NCI-H82 (cell line): ENCODE data around the gene BSN.
"Not testable (repeated sequence)": the region's sequence is repeated elsewhere in the genome, so short reads cannot be mapped to it uniquely, and the experiment has no call there.

ENCODE experiments used
- DNase-seq: peaks from one replicate; lab custom pipeline; 2025; lab: John Stamatoyannopoulos, UW

Gene BSN

DNA sequence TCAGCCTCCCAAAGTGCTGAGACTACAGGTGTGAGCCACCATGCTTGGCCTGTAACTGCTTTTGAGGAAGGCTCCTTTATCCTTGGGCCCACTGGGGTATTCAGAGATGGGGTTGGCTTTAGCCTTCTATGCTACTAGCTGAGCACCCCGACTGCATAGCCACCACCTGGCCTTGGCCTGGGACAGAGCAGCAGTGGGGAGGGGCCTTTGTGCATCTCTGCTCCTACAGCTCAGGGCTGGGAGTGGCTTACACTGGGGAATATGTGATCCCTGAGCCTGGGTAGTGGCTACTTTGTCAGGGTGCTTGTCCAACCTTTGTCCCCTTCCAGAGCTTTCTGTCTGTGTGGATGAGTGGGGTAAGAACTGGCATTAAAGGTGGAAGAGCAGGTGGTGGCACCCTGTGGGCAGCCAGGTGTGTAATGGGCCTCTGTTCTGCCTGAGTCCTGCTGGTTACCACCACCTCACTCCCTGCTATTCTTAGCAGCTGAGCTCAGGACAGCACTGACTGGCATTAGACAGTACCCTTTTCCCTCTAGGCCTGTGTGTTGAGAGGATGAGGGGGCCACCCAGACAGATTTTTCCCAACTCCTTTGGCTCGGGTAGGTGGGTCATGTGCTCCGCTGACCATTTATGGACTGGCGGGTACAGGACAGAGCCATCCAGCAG is 141.2 kb downstream of the BSN start:
- DNase-seq, result not testable (repeated sequence)

DNA sequence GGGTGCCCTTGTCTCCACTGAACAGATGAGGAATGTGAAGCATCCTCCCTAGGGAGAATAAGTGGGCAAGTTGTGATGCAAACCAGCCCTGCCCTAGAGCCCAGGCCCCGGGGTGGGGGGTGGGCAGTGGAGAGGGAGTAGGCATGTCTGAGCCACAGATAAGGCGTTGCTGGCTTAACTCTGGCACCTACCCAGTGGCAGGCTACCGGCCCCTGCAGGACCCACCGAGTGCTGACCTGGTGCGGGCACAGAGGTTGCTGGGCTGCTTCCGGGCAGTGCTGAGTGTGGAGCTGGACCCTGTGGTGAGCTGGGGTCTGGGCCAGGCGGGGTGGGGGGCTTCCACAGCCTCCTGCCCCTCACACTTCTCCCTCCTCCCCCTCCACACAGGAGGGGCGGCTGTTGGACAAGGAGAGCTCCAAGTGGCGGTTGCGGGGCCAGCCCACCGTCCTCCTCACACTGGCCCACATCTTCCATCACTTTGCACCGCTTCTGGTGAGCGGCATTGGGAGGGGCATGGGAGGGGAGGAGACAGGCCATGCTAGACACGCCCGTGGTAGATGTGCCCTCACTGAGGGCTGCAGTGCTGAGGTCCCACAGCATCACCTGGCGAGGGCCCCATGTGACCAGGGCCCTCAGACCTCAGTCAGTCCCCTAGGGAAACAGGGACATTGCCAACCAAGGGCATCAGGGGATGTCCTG is 145.2 kb downstream of the BSN start:
- no peak for DNase-seq

DNA sequence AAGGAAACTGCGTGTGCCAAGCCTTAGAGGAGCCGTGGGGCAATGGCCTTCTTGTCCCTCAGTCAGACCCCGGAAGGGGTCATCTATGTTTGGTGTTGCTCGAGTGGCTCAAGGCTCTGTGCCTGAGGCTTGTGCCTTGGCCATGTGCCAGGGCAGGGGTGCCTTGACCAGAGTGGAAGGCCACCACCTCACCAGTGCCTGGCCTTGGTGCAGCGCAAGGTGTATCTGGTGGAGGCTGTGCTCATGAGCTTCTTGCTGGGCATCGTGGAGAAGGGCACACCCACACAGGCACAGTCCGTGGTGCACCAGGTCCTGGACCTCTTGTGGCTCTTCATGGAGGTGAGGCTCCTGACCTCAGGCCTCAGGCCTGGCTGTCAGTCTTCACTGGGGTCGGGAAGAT is 145.7 kb downstream of the BSN start:
- no peak for DNase-seq

DNA sequence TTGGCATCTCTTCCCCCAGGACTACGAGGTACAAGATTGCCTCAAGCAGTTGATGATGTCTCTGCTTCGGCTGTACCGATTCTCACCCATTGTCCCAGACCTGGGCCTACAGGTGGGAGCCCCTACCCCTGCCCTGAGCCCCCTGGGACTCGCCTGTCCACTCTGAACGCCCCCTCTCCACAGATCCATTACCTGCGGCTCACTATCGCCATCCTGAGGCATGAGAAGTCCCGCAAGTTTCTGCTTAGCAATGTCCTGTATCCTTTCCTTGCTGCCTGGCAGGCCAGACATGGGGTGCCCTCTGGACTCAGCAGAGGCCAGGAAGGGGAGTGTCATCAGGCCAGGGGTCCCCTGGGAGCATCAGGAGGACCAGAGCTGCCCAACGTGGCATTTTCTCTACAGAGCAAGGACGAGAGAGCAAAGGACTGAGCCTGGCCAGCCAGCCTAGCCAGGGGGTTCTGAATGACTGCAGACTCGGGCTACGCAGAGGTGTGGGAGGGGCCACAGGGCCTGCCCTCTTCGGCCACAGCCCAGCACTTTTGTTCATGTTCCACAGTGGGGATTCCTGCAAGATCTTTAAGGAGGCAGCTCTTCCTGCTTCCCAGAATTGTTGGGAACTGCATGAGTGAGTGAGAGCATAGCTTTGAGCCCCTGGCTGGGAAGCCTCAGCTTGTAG is 146.3 kb downstream of the BSN start:
- no peak for DNase-seq

DNA sequence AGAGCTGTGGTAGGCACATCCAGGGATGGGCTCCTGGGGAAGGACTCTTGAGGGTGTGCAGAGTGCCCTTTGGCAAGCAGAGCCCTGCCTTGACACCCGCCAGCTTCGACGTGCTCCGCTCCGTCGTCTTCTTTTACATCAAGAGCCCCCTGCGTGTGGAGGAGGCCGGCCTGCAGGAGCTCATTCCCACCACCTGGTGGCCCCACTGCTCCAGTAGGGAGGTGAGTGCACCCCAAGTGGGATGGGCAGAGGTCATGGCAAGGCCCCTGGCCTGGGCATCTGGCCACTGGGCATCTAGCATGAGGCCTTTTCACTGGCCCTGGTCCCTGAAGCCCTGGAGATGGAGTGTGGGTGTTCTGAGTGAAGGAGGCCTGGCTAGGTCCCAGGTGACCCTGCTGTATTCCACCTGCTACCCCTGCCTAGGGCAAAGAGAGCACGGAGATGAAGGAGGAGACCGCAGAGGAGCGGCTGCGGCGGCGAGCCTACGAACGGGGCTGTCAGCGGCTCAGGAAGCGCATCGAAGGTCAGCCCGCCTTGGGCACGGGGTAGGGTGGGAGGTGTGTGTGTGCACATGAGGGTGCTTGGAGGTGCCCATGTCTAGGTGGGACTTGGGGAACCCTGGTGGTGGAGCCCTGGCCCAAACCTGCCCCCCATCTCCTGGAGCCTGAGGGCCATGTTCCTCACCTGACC is 147.3 kb downstream of the BSN start:
- DNase-seq, result peak; percentile 7

DNA sequence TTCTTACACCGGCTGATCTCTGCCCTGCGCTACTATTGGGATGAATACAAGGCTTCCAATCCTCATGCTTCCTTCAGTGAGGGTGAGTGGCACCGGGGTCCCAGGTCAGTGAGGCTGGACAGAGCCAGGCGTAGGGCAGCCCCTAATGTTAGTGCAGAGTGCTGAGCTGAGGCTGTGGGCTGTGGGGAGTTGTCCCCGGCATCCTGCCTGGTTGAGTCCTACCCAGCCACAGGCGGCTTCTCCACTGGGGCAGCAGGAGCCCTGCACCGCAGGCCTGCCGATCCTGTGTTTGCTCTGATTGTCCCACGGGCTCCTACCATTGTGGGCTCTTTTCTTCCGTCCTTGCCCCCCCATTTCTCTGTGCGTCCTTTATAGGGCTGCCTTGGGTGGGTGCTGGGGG is 148.4 kb downstream of the BSN start:
- no peak for DNase-seq

DNA sequence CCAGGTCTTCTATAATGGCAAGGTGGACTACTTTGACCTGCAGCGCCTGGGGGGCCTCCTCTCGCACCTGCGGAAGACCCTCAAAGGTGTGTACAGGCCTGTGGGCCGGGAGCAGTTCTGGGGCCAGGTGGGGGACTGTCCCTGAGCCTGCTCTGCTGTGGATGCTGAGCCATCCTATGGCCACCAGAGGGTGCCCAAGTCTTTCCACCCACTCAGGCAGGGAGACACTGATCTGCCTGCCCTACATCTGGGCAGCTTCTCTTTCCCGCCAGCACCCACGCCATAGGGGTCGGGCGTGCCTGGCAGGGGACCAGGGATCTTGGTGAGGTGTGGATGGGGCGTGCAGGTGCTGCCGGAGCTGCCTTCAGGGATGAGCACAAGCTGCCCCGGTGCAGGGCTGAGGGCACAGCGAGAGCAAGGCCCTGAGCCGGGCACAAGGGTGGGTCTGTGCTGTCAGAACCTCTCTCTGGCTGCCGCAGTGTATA is 149.2 kb downstream of the BSN start:
- peak; percentile 77 for DNase-seq

DNA sequence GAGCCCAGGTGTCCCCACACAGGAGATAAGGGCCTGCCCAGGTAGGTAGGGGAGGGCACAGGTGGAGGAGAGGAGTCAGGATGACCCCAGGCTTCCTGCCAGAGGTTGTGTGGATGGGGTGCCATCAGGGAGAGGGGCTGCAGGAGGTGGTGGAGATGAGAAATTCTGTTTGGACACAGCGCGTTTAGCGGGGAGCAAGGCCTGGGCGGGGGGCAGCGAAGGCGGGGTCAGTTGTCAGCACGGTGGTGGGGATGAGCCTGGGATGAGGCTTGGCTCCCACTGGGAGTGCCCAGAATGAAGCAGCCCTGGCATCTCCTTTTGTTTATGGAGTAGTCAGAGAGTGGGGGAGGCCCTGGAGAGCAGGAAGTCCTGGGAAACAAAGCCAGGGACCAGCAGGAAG is 149.7 kb downstream of the BSN start:
- DNase-seq, result no peak

DNA sequence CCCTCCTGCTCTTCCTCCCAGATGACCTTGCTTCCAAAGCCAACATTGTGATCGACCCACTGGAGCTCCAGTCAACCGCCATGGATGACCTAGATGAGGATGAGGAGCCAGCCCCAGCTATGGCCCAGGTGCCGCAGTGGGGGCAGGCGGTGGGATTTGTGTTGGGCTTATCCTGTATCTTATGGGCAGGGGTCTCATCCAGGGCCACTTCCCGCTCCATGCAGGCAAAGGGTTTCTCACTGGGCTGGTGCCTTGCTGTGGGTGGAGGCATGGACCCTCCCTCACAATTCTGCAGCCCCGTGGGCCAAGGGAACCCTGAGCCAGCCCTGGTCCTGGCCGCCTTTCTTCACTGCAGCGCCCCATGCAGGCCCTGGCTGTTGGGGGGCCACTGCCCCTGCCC is 150.4 kb downstream of the BSN start:
- DNase-seq, result no peak

DNA sequence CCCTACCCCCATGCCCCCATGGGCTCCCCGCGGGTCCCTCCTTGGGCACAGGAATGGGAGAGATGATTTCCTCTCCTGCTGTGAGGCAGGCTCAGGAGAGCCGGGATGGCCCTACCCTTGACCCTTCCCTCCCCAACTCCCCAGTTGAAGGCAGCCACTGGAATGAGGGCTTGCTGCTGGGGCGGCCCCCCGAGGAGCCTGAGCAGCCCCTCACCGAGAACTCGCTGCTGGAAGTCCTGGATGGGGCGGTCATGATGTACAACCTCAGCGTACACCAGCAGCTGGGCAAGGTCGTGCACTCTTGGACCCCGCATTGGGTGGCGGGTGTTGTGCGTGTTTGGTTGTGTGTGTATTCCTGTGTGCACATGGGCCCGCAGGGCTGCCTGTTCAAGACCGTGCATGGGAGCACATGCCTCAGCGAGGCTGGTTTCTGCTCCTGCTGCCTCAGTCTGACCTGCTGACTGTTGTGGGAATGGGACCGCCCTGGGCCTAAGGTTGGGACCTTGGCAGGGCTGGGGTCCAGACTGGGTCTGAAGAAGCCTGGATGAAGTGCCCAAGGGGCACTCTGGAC is 151.2 kb downstream of the BSN start:
- DNase-seq, result no peak

DNA sequence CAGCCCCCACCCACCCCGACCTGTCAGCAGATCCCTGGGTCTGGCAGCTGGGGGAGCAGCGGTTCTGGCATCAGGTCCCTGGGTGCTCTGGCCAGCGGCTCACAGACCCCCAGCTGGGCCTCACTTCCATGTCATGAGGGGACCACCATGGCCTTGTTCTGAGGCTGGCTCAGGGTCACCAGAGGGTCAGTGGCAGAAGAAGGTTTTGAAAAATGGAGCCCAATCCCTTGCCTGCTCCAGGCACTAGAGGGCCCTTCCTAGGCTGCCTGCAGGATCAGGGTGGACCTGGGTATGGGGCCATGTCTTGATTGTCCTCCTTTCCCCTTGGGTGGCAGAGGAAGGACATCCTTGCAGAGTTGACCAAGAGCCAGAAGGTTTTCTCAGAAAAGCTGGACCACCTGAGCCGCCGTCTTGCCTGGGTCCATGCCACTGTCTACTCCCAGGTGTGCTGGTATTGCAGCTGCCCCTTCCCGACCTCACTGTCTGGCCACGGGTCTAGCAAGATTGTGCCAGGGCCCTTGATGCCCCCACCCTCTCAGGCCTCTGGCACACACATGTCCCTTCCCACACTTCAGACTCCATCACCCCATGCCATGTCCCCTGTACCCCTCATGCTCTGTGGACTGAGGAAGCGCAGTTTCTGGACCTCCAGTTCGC is 152.3 kb downstream of the BSN start:
- DNase-seq, result no peak

DNA sequence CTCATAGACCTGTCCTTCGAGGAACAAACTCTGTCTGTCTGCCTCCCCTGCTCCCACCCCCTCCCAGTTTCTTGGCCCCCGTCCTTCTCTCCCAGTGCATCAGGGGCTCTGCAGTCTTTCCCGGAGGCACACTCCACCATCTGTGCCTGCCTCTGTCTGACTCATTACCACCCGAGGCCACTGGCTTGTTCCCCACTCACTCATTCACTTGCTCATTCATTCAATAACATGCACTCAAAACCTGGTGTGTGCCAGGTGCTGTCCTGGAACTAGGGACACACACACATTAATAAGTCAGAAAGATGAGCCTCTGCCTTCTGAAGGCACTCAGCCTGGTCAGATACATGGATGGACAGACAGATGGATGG is 152.8 kb downstream of the BSN start:
- no peak for DNase-seq

DNA sequence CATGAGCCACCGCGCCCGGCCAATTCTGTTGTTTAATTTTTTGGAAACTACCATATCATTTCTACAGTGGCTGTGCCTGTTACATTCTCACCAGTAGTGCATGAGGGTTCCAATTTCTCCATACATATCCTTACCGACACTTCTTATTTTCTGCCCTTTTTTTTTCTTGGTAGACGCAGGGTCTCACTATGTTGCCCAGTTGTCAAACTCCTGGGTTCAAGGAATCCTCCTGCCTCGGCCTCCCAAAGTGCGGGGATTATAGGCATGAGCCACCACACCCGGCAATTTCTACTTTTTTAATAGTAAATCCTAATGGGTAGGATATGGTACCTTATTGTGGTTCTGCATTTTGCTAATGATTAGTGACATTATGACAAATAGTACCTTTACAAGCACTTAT is 155.6 kb downstream of the BSN start:
- DNase-seq, result no peak

DNA sequence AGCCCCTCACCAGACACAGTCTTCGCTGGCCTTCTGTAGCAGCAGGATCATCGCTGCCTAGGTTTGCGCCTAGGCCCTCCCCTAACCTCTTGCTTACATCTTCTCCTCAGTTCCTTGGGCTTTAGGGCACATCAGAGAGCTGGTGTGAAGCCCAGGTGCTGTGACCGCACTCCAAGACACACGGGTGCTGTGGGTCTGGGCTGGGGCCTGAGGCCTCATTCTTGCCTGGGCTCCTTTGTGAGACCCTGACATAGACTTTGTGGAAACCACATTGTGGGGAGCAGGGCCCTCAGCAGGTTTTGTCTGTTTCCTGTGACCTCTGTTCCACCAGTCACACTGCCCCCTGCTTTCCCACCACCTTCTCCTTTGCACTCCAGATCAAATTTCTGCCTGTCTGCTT is 157.2 kb downstream of the BSN start:
- DNase-seq, result no peak

DNA sequence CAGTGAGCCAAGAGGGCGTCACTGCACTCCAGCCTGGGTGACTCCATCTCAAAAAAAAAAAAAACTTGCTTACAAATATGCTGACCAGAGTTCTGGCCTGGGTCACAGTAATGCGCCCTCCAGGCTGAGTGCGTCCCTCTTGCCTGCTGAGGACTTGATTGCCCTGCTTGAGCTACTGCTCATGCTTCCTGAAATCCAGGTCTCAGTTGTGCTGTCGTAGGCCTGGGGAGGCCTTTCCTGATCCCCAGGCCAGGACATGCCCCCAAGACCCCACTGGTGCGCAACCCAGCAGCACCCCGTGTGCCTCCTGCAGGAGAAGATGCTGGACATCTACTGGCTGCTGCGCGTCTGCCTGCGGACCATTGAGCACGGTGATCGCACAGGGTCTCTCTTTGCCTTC is 157.9 kb downstream of the BSN start:
- no peak for DNase-seq

DNA sequence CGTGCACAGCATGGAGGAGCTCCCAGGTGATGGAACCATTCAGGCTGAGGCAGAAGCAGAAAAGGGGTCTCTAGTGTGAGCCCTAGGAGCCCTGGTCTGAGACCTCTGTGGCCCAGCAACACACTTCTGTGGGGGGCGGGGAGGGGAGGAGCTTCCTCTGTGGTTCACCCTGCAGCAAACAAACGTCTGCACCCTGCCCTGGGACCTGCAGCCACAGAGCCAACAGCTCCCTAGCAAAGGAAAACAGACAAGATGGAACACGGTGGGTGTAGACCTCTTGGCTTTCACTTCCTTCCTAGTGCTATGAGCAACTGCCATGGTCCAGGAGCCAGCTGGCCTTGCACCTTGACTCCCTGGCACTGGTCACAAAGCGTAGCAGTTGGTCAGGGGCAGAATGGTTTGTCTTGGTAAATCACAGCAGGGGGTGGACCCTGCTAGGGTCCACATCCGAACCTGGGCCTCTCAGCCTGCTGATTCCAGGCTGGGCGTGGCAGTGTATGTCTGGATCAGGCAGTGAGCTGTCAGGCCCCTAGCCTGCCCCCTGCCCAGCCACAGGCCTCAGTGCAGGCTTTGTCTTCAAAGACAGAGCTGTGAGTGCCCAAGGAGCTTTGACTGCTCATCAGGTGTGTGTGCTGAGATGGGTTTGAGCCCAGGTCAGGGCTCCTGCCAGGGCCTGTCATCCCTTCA is 158.5 kb downstream of the BSN start:
- no peak for DNase-seq

DNA sequence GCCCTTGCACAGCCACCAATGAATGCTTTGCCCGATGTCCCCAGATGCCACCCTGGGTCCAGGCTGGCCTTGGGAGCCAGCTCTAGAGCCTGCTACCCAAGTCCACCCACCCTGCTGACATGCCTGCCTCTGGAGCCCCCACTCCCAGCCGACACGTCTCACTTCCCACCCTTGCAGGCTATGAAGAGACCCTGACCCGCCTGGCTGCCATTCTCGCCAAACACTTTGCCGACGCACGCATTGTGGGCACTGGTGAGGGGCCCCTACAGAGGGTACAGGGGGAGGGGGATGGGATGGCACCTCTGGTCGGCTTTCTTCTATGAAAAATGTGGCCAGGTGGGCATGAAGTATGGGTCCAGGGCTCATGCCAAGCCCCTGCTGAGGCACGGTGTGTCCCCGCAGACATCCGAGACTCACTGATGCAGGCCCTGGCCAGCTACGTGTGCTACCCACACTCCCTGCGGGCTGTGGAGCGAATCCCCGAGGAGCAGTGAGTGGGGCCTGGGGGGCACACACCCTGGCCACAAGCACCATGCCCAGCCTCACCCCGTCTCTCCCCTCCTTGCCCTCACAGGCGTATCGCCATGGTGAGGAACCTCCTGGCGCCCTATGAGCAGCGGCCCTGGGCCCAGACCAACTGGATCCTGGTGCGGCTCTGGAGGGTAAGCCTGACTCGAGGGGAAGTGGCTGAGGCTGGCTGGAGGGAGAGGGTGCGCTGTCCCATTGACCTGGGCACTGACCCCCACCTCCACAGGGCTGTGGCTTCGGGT is 159.2 kb downstream of the BSN start:
- no peak for DNase-seq

DNA sequence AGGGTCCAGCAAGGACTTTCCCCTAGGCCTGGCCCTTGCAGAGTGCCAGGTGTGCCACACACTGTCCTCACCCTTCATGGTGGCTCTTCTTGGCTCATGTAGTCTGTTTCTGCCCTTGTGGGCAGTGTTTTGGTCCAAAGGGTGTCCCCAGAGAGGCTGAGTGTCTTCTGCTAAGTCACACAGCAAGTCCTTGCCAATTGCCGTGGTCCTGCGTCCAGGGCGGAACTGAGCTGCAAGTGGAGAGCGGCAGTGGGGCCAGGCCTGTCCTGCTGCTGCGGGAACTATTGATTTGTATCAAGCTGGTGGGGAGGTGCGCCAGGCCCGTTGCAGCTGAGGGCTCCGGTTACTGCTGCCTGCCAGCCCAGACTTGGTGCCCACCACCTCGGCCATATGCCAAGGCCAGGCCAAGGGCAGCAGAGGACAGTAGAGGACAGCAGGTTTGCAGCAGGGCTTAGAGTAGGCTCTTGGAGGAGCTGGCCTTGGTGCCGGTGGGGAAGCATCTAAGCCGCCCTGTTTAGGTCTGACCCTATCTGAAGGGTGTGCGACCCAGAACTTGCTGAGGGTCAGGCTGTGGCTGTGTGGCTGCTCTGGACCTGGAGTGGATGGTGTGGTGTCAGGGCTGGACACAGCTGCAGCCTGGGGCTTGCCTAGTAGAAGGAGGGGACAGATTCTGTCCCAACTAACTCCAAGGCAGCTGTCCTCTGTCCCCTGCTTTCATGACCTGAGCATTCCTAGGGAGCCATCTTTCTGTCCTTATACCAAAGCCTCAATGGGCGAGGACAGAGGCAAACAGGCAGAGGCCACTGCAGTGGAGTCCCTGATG is 160.7 kb downstream of the BSN start:
- no peak for DNase-seq

DNA sequence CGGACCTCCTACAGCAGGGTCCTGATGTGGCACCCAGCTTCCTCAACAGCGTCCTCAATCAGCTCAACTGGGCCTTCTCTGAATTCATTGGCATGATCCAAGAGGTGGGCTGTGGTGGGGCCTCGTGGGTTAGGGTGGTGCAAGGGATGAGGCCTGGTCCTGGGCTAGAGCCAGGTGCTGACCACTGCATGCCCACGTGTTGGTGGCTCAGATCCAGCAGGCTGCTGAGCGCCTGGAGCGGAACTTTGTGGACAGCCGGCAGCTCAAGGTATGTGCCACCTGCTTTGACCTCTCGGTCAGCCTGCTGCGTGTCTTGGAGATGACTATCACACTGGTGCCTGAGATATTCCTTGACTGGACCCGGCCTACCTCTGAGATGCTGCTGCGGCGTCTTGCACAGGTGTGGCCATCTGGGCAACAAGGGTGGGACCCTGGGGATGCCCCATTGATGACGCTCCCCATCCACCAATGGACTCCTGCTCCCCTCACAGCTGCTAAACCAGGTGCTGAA is 161.4 kb downstream of the BSN start:
- no peak for DNase-seq
